ENCODE measurements around the gene SPOPL.

DNA sequence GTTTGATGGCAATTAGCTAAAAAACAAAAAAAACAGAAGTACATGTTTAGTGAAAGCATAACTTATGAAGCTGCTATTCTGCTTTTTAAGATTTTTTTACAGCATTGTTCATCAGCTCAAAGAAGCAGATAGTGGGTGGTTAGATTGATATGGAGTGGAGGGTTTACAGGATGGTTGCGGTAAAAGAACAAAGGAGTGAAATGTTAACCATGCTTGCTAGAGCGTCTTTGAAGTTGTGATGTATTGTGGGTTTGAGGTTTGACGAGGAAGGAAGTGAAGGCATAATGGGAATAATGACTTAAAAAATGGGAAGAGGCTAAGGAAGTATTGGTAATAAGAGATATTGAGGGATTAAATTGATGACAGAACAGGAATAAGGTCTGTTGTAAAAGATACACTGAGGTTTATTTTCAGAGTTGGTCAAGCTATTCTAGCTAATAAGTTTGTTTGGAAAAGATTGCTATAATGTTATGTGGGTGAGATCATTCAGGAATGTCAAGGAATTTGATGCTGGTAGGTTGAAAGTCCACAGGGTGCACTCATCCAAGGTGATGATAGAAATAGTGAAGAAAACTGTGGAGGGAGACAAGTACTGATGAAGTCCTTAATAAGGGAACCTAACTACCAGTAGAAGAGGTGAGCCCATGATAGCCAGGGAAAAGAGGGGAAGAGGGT is 14.6 kb downstream of the SPOPL start:
- TF ChIP-seq, protein P1, sequence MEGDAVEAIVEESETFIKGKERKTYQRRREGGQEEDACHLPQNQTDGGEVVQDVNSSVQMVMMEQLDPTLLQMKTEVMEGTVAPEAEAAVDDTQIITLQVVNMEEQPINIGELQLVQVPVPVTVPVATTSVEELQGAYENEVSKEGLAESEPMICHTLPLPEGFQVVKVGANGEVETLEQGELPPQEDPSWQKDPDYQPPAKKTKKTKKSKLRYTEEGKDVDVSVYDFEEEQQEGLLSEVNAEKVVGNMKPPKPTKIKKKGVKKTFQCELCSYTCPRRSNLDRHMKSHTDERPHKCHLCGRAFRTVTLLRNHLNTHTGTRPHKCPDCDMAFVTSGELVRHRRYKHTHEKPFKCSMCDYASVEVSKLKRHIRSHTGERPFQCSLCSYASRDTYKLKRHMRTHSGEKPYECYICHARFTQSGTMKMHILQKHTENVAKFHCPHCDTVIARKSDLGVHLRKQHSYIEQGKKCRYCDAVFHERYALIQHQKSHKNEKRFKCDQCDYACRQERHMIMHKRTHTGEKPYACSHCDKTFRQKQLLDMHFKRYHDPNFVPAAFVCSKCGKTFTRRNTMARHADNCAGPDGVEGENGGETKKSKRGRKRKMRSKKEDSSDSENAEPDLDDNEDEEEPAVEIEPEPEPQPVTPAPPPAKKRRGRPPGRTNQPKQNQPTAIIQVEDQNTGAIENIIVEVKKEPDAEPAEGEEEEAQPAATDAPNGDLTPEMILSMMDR (IDR thresholded peaks at IDR 0.05), result no peak
- TF ChIP-seq POLR2A (IDR thresholded peaks at IDR 0.05), result no peak
